H9 (cell line): ENCODE data around the gene NRP1. TPM values are rescaled to one million over a fixed set of nuclear protein-coding genes. Genes with fewer than 3 reads are reported as not detected.

Source experiments
- DNase-seq: peaks from one replicate; pipeline ENCODE4 v3.0.0-alpha.2; 2017
- H2AFZ ChIP-seq: one replicate; pipeline ENCODE4 v1.6.1; 2013; ENCODE audit warnings: mild to moderate bottlenecking, low read length, control low read depth, moderate library complexity
- H2AK5ac ChIP-seq: 2 replicates; pipeline ENCODE4 v1.6.1; 2013; ENCODE audit warnings: low read length, control low read depth, mixed read lengths; ENCODE audit not compliant: insufficient read length
- H2BK120ac ChIP-seq: one replicate; pipeline ENCODE4 v1.6.1; 2013; ENCODE audit warnings: low read depth, mild to moderate bottlenecking, low read length, control low read depth, inconsistent platforms; ENCODE audit not compliant: poor library complexity, severe bottlenecking
- H2BK12ac ChIP-seq: 2 replicates; pipeline ENCODE4 v1.6.1; 2013; ENCODE audit warnings: low read length, control low read depth, mixed read lengths, low read depth; ENCODE audit not compliant: insufficient read length
- H2BK15ac ChIP-seq: 2 replicates; pipeline ENCODE4 v1.6.1; 2013; ENCODE audit warnings: low read depth, low read length, control low read depth
- H2BK20ac ChIP-seq: one replicate; pipeline ENCODE4 v1.6.1; 2013; ENCODE audit warnings: low read depth, mild to moderate bottlenecking, low read length, control low read depth, inconsistent platforms; ENCODE audit not compliant: poor library complexity, severe bottlenecking
- H2BK5ac ChIP-seq: 2 replicates; pipeline ENCODE4 v1.6.1; 2013; ENCODE audit warnings: low read length, control low read depth, mixed read lengths; ENCODE audit not compliant: insufficient read length
- H3K14ac ChIP-seq: 2 replicates; pipeline ENCODE4 v1.6.1; 2013; ENCODE audit warnings: low read length, control low read depth; ENCODE audit not compliant: insufficient read depth
- H3K18ac ChIP-seq: 2 replicates; pipeline ENCODE4 v1.6.1; 2013; ENCODE audit warnings: low read depth, mild to moderate bottlenecking, mixed read lengths, low read length, control low read depth; ENCODE audit not compliant: insufficient read length
- H3K23ac ChIP-seq: 2 replicates; pipeline ENCODE4 v1.6.1; 2013; ENCODE audit warnings: low read length, control low read depth, mixed read lengths, low read depth; ENCODE audit not compliant: insufficient read length
- H3K23me2 ChIP-seq: 2 replicates; pipeline ENCODE4 v1.6.1; 2013; ENCODE audit warnings: low read depth, mild to moderate bottlenecking, mixed read lengths, low read length, control low read depth; ENCODE audit not compliant: insufficient read length, poor library complexity, severe bottlenecking
- H3K27ac ChIP-seq: 2 replicates; pipeline ENCODE4 v1.5.1; 2013; ENCODE audit warnings: low read length, control low read depth, mixed read lengths, low read depth; ENCODE audit not compliant: insufficient read length
- H3K27me3 ChIP-seq: 2 replicates; pipeline ENCODE4 v1.6.1; 2013; ENCODE audit warnings: low read length, control low read depth, inconsistent platforms; ENCODE audit not compliant: insufficient read depth
- H3K4ac ChIP-seq: 2 replicates; pipeline ENCODE4 v1.6.1; 2013; ENCODE audit warnings: low read depth, mild to moderate bottlenecking, control low read depth, inconsistent platforms, low read length, moderate library complexity
- H3K4me1 ChIP-seq: 2 replicates; pipeline ENCODE4 v1.6.1; 2013; ENCODE audit warnings: low read length, control low read depth, inconsistent platforms; ENCODE audit not compliant: insufficient read depth
- H3K4me2 ChIP-seq: 2 replicates; pipeline ENCODE4 v1.6.1; 2013; ENCODE audit warnings: low read length, control low read depth, mixed read lengths; ENCODE audit not compliant: insufficient read length, insufficient read depth
- H3K56ac ChIP-seq: 2 replicates; pipeline ENCODE4 v1.6.1; 2013; ENCODE audit warnings: low read depth, mild to moderate bottlenecking, mixed read lengths, low read length, control low read depth; ENCODE audit not compliant: insufficient read length
- H3K79me1 ChIP-seq: 2 replicates; pipeline ENCODE4 v1.6.1; 2013; ENCODE audit warnings: low read depth, mild to moderate bottlenecking, moderate library complexity, low read length, control low read depth, inconsistent platforms; ENCODE audit not compliant: insufficient read depth, poor library complexity, severe bottlenecking
- H3K79me2 ChIP-seq: 2 replicates; pipeline ENCODE4 v1.6.1; 2013; ENCODE audit warnings: low read length, control low read depth, inconsistent platforms; ENCODE audit not compliant: insufficient read depth
- H3K9ac ChIP-seq: 2 replicates; pipeline ENCODE4 v1.6.1; 2013; ENCODE audit warnings: low read length, control low read depth, mixed read lengths; ENCODE audit not compliant: insufficient read length; ENCODE audit errors: extremely low read depth
- H3K9me3 ChIP-seq: one replicate; pipeline ENCODE4 v1.6.1; 2013; ENCODE audit warnings: low read depth, low read length, inconsistent platforms; ENCODE audit not compliant: control insufficient read depth
- H3T11ph ChIP-seq: one replicate; pipeline ENCODE4 v1.6.1; 2013; ENCODE audit warnings: mild to moderate bottlenecking, low read length, control low read depth, inconsistent platforms
- H4K20me1 ChIP-seq: one replicate; pipeline ENCODE4 v1.6.1; 2013; ENCODE audit not compliant: control insufficient read depth, insufficient read length, insufficient read depth
- H4K5ac ChIP-seq: 2 replicates; pipeline ENCODE4 v1.6.1; 2013; ENCODE audit warnings: low read depth, mild to moderate bottlenecking, mixed read lengths, low read length, control low read depth; ENCODE audit not compliant: insufficient read length
- H4K8ac ChIP-seq: replicated peaks from 2 replicates; pipeline ENCODE4 v1.6.1; 2013; ENCODE audit warnings: low read length, control low read depth, mixed read lengths, low read depth; ENCODE audit not compliant: insufficient read length
- H4K91ac ChIP-seq: 2 replicates; pipeline ENCODE4 v1.6.1; 2013; ENCODE audit warnings: low read depth, mild to moderate bottlenecking, moderate library complexity, mixed read lengths, low read length, control low read depth; ENCODE audit not compliant: insufficient read length
- H3K27ac Mint-ChIP-seq, 3 experiments: 2 replicates in 2 of 3; 3 replicates in 1 of 3; pipeline ENCODE4 v1.8.0; 2020 to 2021; ENCODE audit warnings: mixed read lengths in 3 of 3, mild to moderate bottlenecking in 1 of 3, moderate library complexity in 1 of 3
- H3K27me3 Mint-ChIP-seq: 2 replicates; pipeline ENCODE4 v1.8.0; 2021; ENCODE audit warnings: low read depth, mild to moderate bottlenecking, moderate library complexity, mixed read lengths
- H3K36me3 Mint-ChIP-seq, 3 experiments: 2 replicates in 2 of 3; 3 replicates in 1 of 3; pipeline ENCODE4 v1.8.0; 2020 to 2021; ENCODE audit warnings: low read depth in 3 of 3, mixed read lengths in 3 of 3; ENCODE audit not compliant: insufficient read depth in 1 of 3
- H3K4me1 Mint-ChIP-seq, 2 experiments: 2 replicates each; pipeline ENCODE4 v1.8.0; 2020; ENCODE audit warnings: mixed read lengths in 2 of 2
- H3K4me3 Mint-ChIP-seq, 2 experiments: 2 replicates in 1 of 2; 3 replicates in 1 of 2; pipeline ENCODE4 v1.8.0; 2020 to 2021; ENCODE audit warnings: mild to moderate bottlenecking in 2 of 2, mixed read lengths in 2 of 2, moderate library complexity in 1 of 2
- H3K9me3 Mint-ChIP-seq, 2 experiments: 2 replicates in 1 of 2; 3 replicates in 1 of 2; pipeline ENCODE4 v1.8.0; 2020; ENCODE audit warnings: mild to moderate bottlenecking in 2 of 2, mixed read lengths in 2 of 2, moderate library complexity in 1 of 2
- total RNA-seq: library from RNA; stranded (reverse); gene quantifications from 2 replicates; pipeline ENCODE4 v1.2.1, GENCODE V29; 2021
- TF ChIP-seq, protein P1 (sequence below): fragments of 200-600 bp; sonication (generic); conservative IDR thresholded peaks from 3 replicates; pipeline ENCODE4 v1.8.0; 2021; ENCODE audit warnings: antibody characterized with exemption, mild to moderate bottlenecking

The NRP1 gene
- total RNA-seq, 1 experiment from 2014 or later: 4.6 TPM

DNA sequence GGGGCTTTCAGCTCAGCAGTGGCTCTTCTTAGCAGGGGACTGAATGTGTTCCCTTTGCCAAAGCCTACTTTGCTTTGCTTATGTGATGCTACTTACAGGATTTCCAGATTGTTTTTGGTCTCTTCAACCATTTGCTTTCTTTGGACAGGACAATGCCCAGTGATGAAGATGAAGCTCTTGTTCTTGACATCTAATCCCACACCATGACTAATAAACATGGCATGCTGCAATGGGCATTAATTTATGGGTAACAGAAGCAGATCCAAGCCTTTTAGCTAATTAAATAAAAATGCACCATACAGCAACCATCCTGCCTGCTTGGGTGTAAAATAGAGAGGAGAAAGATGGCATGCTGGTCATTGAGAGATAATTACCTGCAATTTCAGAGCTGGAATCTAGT lies 200.9 kb downstream of the NRP1 start:
- Mint-ChIP-seq H3K36me3 (no peaks in the 10 kb centered on the region), H3K4me1 (peaks cover 2 to 4% of the 10 kb centered on the region in 2 experiments; a peak in 1 of 4 replicates), H3K27me3 (no peaks in the 10 kb centered on the region; the same call in 1 of the 2 replicates), H3K27ac (no peak overlapping the region), H3K4me3 (no peak overlapping the region), H3K9me3 (peaks cover 0 to 2% of the 10 kb centered on the region in 2 experiments; a peak in 1 of 5 replicates)
- Histone ChIP-seq H2BK12ac (no peak overlapping the region), H2BK120ac (no peak overlapping the region), H3T11ph (no peak overlapping the region), H3K27me3 (no peaks in the 10 kb centered on the region), H3K14ac (no peak overlapping the region), H3K4ac (no peak overlapping the region), H3K27ac (no peak overlapping the region), H4K8ac (no peak overlapping the region), H4K20me1 (no peaks in the 10 kb centered on the region), H2AFZ (no peak overlapping the region), H3K56ac (no peak overlapping the region), H3K79me2 (no peaks in the 10 kb centered on the region), H3K79me1 (no peaks in the 10 kb centered on the region), H3K4me1 (no peaks in the 10 kb centered on the region), H2AK5ac (no peak overlapping the region), H2BK5ac (no peak overlapping the region), H3K9me3 (no peaks in the 10 kb centered on the region), H2BK15ac (no peak overlapping the region), H3K23me2 (no peaks in the 10 kb centered on the region), H4K91ac (no peak overlapping the region), H3K23ac (no peak overlapping the region), H2BK20ac (no peak overlapping the region), H3K18ac (no peak overlapping the region), H4K5ac (no peak overlapping the region), H3K4me2 (no peak overlapping the region), H3K9ac (no peak overlapping the region)
- no peak for DNase-seq
- TF ChIP-seq, protein P1, sequence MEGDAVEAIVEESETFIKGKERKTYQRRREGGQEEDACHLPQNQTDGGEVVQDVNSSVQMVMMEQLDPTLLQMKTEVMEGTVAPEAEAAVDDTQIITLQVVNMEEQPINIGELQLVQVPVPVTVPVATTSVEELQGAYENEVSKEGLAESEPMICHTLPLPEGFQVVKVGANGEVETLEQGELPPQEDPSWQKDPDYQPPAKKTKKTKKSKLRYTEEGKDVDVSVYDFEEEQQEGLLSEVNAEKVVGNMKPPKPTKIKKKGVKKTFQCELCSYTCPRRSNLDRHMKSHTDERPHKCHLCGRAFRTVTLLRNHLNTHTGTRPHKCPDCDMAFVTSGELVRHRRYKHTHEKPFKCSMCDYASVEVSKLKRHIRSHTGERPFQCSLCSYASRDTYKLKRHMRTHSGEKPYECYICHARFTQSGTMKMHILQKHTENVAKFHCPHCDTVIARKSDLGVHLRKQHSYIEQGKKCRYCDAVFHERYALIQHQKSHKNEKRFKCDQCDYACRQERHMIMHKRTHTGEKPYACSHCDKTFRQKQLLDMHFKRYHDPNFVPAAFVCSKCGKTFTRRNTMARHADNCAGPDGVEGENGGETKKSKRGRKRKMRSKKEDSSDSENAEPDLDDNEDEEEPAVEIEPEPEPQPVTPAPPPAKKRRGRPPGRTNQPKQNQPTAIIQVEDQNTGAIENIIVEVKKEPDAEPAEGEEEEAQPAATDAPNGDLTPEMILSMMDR: no peak
